ENCODE data around the gene PSAPL1.

The PSAPL1 gene

GRCh38 chr4:7381221-7381889, 53.4 kb downstream of the PSAPL1 start:
- in situ Hi-C loops (cut with MboI; ENCODE audit: low pct_unique_long_range_greater_than_20kb, low sequenced_read_pairs, unreplicated experiment): no loop called here
- TF ChIP-seq CTCF (IDR thresholded peaks at IDR 0.05; ENCODE audit: extremely low read depth, insufficient read depth, missing control alignments): no peak
- no peak for DNase-seq (ENCODE audit: low spot score)
